Dermis blood vessel endothelial cell (primary cell): Measurements from ENCODE around the gene SSMEM1. TPM values are rescaled to one million over a fixed set of nuclear protein-coding genes. Genes with fewer than 3 reads are reported as not detected.
A peak's percentile ranks its signal among the peaks of the same experiment; 100 is the strongest.
"Not testable (repeated sequence)": the region's sequence is repeated elsewhere in the genome, so short reads cannot be mapped to it uniquely, and the experiment has no call there.

Experiments used
- DNase-seq: peaks from one replicate; pipeline ENCODE4 v3.0.0; 2010
- total RNA-seq: library from RNA; depleted of rRNA; stranded (reverse); fragments of >200 nt; gene quantifications from 2 replicates; pipeline ENCODE4 v1.2.3, GENCODE V29; 2014

The SSMEM1 gene
- total RNA-seq, result not detected in 2 replicates

- peak; percentile 11 for DNase-seq
Measured at GRCh38 chr7:130207642-130208041, at the start of gene SSMEM1. Gene SSMEM1 (plus strand): TSS chr7:130207860. CDS start chr7:130207911, 51 bp downstream.

- DNase-seq, result no peak
Measured at GRCh38 chr7:130160023-130160422, 47.6 kb upstream of the SSMEM1 start.

GRCh38 chr7:130160455-130160854 lies 47.2 kb upstream of the SSMEM1 start:
- no peak for DNase-seq

- no peak for DNase-seq
Measured at GRCh38 chr7:130162196-130162595, 45.5 kb upstream of the SSMEM1 start.

GRCh38 chr7:130174237-130174959 lies 33.3 kb upstream of the SSMEM1 start:
- no peak for DNase-seq

GRCh38 chr7:130178251-130178650 lies 29.4 kb upstream of the SSMEM1 start:
- DNase-seq, result no peak

- DNase-seq, result no peak
Measured at GRCh38 chr7:130179631-130180030, 28.0 kb upstream of the SSMEM1 start.

GRCh38 chr7:130180571-130181262 lies 26.9 kb upstream of the SSMEM1 start:
- no peak for DNase-seq

GRCh38 chr7:130181263-130181605 lies 26.4 kb upstream of the SSMEM1 start:
- no peak for DNase-seq

GRCh38 chr7:130182990-130183389 lies 24.7 kb upstream of the SSMEM1 start:
- no peak for DNase-seq

GRCh38 chr7:130184349-130184748 lies 23.3 kb upstream of the SSMEM1 start:
- DNase-seq, result not testable (repeated sequence)

- no peak for DNase-seq
Measured at GRCh38 chr7:130187360-130187759, 20.3 kb upstream of the SSMEM1 start.

- no peak for DNase-seq
Measured at GRCh38 chr7:130189343-130189742, 18.3 kb upstream of the SSMEM1 start.

GRCh38 chr7:130191791-130192190 lies 15.9 kb upstream of the SSMEM1 start:
- no peak for DNase-seq

- DNase-seq, result no peak
Measured at GRCh38 chr7:130195396-130195795, 12.3 kb upstream of the SSMEM1 start.

- no peak for DNase-seq
Measured at GRCh38 chr7:130196476-130196875, 11.2 kb upstream of the SSMEM1 start.

GRCh38 chr7:130197094-130197493 lies 10.6 kb upstream of the SSMEM1 start:
- DNase-seq, result no peak

GRCh38 chr7:130201796-130202195 lies 5.9 kb upstream of the SSMEM1 start:
- no peak for DNase-seq

GRCh38 chr7:130205084-130205947 lies 2.3 kb upstream of the SSMEM1 start, which contains the start of gene TMEM209:
Gene TMEM209 (minus strand): TSS chr7:130205406. CDS start chr7:130205375, 31 bp downstream.
- peak; percentile 98 for DNase-seq

GRCh38 chr7:130207033-130207432 lies 627 bp upstream of the SSMEM1 start:
- no peak for DNase-seq

GRCh38 chr7:130208516-130208915 lies 856 bp downstream of the SSMEM1 start:
- no peak for DNase-seq

- DNase-seq, result no peak
Measured at GRCh38 chr7:130210181-130210935, 2.7 kb downstream of the SSMEM1 start.
